ENCODE results near the gene FKBP1B. TPM values are rescaled to one million over a fixed set of nuclear protein-coding genes. Genes with fewer than 3 reads are reported as not detected.

Gene FKBP1B
- total RNA-seq, 1 donor, result 3.3 TPM

DNA sequence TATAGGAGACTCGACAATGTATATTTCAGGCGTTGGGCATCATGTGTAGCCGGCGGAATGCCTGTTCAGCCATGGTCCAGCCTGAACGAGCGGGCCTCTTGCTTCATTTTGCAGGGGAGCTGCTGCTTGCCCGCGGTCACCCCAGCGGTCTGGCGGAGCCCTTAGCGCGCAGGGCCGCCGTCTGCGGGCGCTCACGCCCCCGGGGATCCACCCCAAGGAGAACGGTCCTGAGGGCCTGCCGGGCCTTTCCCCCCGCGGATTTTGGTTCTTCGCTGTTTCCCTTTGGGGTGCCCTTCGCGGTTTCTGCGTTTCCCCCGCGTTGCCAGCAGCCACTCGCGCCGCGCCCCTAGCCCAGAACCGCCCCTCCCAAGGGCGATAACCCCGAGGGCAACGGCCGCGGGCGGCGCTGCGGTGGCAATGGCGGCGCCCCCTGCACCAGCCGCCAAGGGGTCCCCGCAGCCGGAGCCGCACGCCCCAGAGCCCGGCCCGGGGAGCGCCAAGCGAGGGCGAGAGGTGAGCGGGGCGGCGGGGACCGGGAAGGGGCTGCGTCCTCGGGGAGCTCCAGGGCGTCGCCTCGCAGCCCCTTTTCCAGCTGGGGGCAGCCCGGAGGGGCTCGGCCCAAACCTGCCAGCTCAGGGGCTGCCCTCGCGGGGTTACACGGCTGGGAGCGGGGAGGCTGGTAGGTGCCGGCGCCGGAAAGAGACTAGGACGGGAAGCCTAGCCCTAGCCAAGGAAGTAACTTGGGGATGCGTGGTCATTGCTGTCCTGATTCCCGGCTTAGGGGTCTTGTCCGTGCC, 39.7 kb upstream of the FKBP1B start, which contains the start of gene MFSD2B:
MFSD2B (plus strand) TSS at position 406 of the 797 bp plus-strand sequence; CDS start at position 418, 12 bp downstream.
- no peaks in the 10 kb centered on the region for H3K36me3 ChIP-seq (ENCODE audit: insufficient read depth, low read length)
- H3K27ac ChIP-seq (ENCODE audit: low read depth, low read length), result no peak within 1 kb of the TSS
- TF ChIP-seq, protein P1, sequence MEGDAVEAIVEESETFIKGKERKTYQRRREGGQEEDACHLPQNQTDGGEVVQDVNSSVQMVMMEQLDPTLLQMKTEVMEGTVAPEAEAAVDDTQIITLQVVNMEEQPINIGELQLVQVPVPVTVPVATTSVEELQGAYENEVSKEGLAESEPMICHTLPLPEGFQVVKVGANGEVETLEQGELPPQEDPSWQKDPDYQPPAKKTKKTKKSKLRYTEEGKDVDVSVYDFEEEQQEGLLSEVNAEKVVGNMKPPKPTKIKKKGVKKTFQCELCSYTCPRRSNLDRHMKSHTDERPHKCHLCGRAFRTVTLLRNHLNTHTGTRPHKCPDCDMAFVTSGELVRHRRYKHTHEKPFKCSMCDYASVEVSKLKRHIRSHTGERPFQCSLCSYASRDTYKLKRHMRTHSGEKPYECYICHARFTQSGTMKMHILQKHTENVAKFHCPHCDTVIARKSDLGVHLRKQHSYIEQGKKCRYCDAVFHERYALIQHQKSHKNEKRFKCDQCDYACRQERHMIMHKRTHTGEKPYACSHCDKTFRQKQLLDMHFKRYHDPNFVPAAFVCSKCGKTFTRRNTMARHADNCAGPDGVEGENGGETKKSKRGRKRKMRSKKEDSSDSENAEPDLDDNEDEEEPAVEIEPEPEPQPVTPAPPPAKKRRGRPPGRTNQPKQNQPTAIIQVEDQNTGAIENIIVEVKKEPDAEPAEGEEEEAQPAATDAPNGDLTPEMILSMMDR (IDR thresholded peaks at IDR 0.05; ENCODE audit: extremely low read depth, low read depth, low read length), result no peak
- H3K4me1 ChIP-seq (ENCODE audit: insufficient read depth, low read length), result peaks cover 10% of the 10 kb centered on the region
- peak; percentile 88 for DNase-seq (ENCODE audit: insufficient read length, low spot score, missing footprints)
- no peaks in the 10 kb centered on the region for H3K27me3 ChIP-seq (ENCODE audit: insufficient read depth, low read length)
- no peaks in the 10 kb centered on the region for H3K9me3 ChIP-seq (ENCODE audit: low read depth, low read length)
- no peaks in the 10 kb centered on the region for H4K20me1 ChIP-seq (ENCODE audit: insufficient read depth, low read length)
- no peaks in the 10 kb centered on the region for H3K79me2 ChIP-seq (ENCODE audit: insufficient read depth, low read length)
- peak within 1 kb of the TSS; percentile 51 for H2AFZ ChIP-seq (ENCODE audit: low read length)
- peak within 1 kb of the TSS; percentile 84 for H3K4me2 ChIP-seq (ENCODE audit: insufficient read depth, low read length)
- peak within 1 kb of the TSS; percentile 70 for H3K4me3 ChIP-seq (ENCODE audit: insufficient read depth, low read length)

DNA sequence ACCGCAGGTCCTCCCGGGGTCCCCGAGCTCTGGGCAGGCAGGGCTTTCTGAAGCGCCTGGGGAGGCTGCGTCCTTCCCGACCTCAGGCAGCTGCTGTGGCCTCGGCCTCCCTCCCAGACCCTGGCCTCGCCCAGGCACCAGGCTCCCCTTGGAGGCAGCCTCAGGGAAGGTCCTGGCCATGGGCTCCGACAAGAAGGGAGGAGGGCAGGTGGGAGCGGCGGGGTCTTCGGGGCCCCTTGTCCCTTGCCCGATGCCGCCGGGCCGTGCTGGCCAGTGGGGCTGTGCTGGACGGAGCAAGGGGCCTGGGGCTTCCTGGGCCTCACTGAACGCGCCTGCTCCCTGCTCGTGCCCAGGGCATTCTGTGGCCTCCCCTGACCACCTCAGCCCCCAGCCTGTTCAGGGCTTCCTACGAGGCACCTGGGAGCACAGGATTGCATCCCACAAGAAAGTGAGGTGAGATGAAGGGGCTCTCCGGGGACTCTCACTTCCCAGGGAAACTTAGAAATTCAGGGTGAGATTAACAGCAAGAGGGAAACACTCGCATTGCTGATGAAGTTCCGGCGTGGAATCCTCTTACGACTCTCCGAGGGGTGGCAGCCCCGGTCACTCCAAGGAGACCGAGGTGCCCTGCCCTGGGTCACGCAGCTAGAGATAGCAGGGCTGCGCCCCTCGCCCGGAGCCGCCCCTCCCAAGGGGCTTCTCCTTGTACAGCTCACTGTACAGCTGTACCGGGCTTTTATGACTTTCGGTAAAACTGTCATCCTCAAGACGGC, 38.9 kb upstream of the FKBP1B start:
- H2AFZ ChIP-seq (ENCODE audit: low read length), result peak overlapping the region; percentile 51

DNA sequence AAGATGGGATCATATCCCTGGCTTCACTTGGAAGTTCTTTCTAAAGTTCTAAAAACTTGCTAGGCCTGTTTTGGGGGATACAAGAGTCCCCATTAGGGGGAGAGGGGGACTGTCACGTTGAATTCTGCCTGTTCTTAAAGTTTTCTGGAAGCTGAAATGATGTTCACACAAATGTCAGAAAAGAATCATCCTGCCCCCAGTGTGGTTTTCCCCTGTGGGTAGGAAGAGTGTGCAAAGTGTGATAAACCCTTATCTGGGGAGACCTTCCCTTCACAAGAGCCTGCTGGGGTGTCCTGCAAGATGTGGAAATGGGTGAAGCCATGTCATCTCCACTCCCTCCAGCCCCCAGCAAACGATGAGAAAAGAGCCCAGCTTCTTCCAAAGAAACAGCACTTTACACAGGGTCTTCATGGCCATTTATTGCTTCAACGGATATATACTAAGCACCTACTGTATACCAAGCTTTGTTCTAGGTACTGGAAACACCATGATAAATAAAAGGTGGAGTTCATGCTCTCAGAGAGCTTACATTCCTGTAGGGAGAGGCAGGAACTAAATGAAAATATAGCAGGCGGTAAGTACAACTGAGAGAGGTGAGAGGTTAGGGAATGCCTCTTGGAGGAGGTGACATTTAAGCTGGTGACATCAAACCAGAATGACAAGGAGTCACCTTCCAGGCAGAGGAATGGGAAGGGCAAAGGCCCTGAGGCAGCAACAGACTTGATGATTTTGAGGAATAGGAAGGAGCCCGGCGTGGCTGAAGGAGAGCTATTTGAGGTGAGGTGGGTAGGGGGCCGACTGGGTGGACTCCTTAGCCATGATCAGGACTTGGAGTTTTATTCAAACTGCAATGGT, 38.1 kb upstream of the FKBP1B start:
- H3K9me3 ChIP-seq (ENCODE audit: low read depth, low read length), result no peaks in the 10 kb centered on the region
- no peaks in the 10 kb centered on the region for H3K79me2 ChIP-seq (ENCODE audit: insufficient read depth, low read length)
- H3K4me2 ChIP-seq (ENCODE audit: insufficient read depth, low read length), result no peak overlapping the region
- no peaks in the 10 kb centered on the region for H3K36me3 ChIP-seq (ENCODE audit: insufficient read depth, low read length)
- no peaks in the 10 kb centered on the region for H3K27me3 ChIP-seq (ENCODE audit: insufficient read depth, low read length)
- TF ChIP-seq, protein P1 (IDR thresholded peaks at IDR 0.05; ENCODE audit: extremely low read depth, low read depth, low read length), result no peak
- no peak overlapping the region for H2AFZ ChIP-seq (ENCODE audit: low read length)
- no peak overlapping the region for H3K27ac ChIP-seq (ENCODE audit: low read depth, low read length)
- peak; percentile 58 for DNase-seq (ENCODE audit: insufficient read length, low spot score, missing footprints)
- no peak overlapping the region for H3K4me3 ChIP-seq (ENCODE audit: insufficient read depth, low read length)
- peaks cover 26% of the 10 kb centered on the region for H3K4me1 ChIP-seq (ENCODE audit: insufficient read depth, low read length)
- no peaks in the 10 kb centered on the region for H4K20me1 ChIP-seq (ENCODE audit: insufficient read depth, low read length)

More for the DNA sequence above, 38.9 kb upstream of the FKBP1B start:
- H3K4me2 ChIP-seq (ENCODE audit: insufficient read depth, low read length), result peak overlapping the region; percentile 84
- no peaks in the 10 kb centered on the region for H3K79me2 ChIP-seq (ENCODE audit: insufficient read depth, low read length)
- H3K36me3 ChIP-seq (ENCODE audit: insufficient read depth, low read length), result no peaks in the 10 kb centered on the region
- peak overlapping the region; percentile 70 for H3K4me3 ChIP-seq (ENCODE audit: insufficient read depth, low read length)
- H4K20me1 ChIP-seq (ENCODE audit: insufficient read depth, low read length), result no peaks in the 10 kb centered on the region
- H3K27me3 ChIP-seq (ENCODE audit: insufficient read depth, low read length), result no peaks in the 10 kb centered on the region
- peaks cover 18% of the 10 kb centered on the region for H3K4me1 ChIP-seq (ENCODE audit: insufficient read depth, low read length)
- TF ChIP-seq, protein P1 (IDR thresholded peaks at IDR 0.05; ENCODE audit: extremely low read depth, low read depth, low read length), result no peak
- no peak for DNase-seq (ENCODE audit: insufficient read length, low spot score, missing footprints)
- no peaks in the 10 kb centered on the region for H3K9me3 ChIP-seq (ENCODE audit: low read depth, low read length)
- H3K27ac ChIP-seq (ENCODE audit: low read depth, low read length), result no peak overlapping the region
